Endometrial microvascular endothelial cells (primary cell): ENCODE measurements around the gene GMPPA. TPM values are rescaled to one million over a fixed set of nuclear protein-coding genes. Genes with fewer than 3 reads are reported as not detected.

Experiments used
- in situ Hi-C: cut with HindIII; loops from 2 replicates; pipeline ENCODE4 v1.10.0; 2017; ENCODE audit warnings: low sequenced_read_pairs, low pct_unique_long_range_greater_than_20kb; ENCODE audit errors: inconsistent ontology term
- total RNA-seq: library from RNA; depleted of rRNA; stranded (reverse); fragments of >200 nt; gene quantifications from one replicate; pipeline ENCODE4 v1.2.3, GENCODE V29; 2015; ENCODE audit errors: inconsistent ontology term

The GMPPA gene
- total RNA-seq, 1 donor from 2014 or later: 32.0 TPM

DNA sequence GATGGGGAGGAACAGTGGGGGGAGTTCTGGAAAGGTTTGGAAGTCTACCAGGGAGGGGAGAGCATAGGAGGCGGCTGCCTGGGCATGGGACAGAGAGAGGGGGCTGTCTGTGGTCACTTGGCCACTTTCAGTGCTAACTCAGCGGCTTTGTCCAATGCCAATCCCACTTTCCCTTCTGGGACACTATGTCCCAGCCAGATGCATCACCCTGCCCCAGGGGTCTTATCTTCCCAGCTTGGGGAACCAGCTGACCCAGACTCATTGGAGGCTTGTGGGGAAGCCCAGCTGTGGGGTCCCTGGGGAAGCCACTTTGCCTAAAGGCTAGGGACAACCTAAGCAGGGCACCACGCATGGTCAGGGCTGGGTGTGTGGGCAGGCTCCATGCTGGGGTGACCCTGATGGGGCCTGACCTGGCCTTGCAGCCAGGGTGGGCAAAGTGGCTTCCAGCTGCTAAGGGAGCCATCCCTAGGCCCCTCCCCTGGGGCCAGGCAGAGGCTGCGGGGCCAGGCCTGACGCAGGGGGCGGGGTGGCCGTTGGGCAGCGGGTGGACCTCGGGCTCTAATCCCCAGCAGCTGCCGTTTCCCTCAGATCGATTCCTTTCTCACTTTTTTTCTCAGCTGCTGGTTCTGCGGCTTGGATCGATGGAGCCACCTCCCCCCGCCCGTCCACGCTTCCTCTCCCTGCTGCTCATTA, 14.0 kb downstream of the GMPPA start:
- in situ Hi-C loops: no loop called here

DNA sequence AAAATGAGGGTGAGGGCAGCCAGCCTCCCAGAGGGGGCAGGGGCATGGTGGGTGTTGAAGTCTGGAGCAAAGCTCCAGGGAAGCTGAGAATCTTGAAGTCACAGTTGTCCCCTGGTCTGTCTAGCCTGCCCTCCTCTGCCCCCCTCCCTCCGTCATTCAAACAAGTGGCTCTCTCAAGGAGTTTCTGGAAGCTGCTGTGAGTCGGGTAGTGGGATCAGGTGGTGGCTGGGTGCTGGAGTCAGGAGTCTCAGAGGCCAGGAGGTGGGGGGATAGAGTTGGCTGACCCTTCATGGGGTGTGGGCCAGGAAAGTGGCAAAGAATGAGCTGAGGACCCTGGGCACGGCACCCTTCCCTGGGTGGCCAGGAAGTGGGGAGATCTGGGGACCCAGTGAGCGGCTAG, 15.1 kb downstream of the GMPPA start:
- in situ Hi-C loops: no loop called here

DNA sequence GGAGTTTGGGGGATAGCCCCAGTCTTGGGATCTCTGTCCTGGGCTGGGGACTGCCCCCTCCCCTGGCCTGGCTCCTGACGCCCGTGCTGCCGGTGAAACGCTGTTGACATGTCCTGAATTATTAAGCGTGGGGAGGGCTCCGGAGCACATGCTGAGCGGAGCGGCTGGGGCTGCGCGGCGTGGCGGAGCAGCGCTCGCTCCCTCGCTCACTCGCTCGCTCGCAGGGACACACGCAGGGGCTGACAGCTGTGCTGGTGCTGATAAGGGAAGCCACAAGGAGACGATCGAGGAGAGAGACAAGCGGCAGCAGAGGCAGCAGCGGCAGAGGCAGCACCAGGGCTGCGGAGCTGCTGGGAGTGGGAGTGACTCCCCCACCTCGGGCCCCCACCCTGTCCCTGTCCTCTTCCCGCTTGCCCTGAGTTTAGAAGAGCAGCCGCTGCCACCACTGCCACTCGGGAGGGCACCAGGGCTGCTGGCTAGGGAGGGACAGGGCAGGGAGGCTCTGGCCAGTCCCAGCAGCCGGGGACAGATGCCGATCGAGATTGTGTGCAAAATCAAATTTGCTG, 15.6 kb downstream of the GMPPA start, which contains the start of gene ASIC4:
Gene ASIC4 (plus strand): TSS at position 287 of the 566 bp plus-strand sequence. CDS start 243 bp downstream, at position 530.
- in situ Hi-C loops: no loop called here

DNA sequence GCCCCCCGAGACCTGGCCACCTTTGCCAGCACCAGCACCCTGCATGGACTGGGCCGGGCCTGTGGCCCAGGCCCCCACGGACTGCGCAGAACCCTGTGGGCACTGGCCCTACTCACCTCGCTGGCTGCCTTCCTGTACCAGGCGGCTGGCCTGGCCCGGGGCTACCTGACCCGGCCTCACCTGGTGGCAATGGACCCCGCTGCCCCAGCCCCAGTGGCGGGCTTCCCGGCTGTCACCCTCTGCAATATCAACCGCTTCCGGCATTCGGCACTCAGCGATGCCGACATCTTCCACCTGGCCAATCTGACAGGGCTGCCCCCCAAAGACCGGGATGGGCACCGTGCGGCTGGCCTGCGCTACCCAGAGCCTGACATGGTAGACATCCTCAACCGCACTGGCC, 16.1 kb downstream of the GMPPA start:
- in situ Hi-C loops: no loop called here

DNA sequence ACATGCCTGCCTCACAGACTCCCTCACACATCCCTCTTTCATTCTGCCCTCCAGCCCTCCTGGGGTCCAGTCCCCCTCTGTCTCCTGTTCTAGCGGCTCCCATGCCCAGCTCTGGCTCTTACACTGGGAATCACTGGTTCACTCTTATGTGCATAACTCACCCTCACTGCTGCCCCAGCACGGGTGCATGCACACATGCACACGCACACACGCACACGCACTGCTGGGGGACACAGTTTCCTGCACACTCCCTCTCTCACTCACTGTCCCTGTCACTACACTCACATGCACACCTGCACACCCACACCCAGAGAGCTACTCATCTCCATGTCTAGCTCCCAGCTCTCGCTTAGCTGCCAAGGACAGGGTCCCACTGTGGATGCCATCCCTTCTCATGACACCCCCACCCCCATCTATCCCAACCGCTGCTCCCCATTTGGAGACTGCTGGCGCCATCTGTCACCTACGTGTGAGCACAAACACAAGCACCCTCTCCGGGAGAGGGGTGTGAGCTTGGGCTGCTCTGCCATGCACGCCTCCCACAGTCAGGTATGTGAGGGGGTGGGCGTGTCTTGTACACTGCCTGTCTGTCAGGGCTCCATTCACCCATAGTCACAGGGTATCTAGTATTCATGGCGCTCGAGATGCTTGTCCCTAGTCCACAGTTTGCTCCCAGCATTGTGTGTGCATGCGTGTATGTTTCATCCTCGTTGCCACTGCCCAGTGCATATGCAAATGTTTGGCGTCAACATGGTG, 17.4 kb downstream of the GMPPA start:
- in situ Hi-C loops: no loop called here

DNA sequence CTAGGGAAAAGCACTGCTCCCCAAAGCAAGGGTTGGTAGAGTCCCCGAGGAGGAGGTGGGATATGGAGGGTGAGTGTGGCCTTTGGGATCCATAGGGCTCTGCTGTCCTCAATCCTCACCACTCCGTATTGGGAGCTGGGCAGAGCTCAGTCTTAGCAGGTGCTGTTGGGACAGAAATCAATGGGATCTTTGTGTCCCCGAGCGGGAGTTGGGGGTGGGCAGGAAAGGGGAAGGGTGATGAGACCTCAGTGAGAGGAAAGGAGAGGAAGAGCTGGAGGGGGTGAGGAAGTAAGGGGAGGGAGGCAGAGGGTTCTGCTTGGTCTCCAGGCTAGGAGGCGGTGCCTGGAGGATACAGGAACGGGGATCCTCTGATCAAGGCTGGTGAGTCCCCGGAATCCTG, 18.2 kb downstream of the GMPPA start:
- in situ Hi-C loops: no loop called here

DNA sequence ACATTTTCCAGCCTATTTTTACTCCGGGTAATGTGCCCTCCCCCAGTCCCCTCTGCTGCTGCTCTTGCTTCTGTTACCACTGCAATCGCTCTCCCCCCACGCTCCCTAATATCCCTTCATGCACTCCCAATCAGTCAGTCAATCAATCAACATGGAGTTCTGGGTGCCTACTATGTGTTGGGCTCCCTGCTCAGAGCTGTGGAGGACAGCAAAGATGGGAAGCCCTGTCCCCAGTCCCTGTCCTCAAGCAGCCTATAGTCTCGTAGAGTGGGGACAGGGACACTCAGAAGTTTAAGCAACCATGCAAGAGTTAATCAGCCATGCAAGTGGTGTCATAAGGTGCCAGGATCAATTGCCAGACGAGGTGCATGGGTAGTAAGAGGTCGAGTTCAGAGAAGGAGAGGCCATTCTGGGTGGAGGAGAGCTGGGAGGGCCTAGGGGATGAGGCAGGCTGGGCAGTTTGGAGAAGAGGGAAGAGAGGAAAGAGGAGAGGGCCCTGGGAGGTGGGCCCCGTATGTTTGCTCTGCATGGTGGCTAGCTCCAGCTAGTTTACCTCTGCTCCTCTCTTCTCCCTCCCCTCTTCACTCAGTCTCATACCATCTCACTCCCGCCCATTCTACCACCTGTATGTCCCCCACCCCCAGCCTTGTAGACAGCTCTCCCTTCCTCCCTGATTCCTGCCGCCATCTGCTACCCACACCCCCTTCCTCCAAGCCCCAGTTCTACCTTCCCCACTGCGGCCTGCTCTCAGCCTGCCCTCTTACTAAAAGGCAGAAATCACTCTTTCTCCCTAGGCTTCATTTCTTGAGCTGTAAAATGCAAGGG, 19.5 kb downstream of the GMPPA start:
- in situ Hi-C loops: no loop called here

DNA sequence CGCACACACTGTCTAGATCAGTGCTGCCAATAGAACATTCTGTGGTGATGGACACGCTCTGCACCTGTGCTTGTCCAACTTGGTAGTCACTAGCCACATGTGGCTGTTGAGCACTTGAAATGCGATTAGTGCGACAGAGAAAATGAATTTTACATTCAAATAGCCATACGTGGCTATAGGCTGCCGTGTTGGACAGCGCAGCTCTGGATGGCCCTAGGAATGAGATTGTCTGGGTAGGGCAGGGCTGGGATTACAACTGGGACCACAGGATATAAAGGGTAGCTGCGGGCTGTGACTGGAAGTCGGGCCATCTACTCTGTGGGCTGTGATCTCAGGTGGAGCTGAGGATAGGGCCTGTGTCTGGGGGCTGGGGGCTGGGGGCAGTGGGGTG, 20.8 kb downstream of the GMPPA start:
- in situ Hi-C loops: no loop called here

DNA sequence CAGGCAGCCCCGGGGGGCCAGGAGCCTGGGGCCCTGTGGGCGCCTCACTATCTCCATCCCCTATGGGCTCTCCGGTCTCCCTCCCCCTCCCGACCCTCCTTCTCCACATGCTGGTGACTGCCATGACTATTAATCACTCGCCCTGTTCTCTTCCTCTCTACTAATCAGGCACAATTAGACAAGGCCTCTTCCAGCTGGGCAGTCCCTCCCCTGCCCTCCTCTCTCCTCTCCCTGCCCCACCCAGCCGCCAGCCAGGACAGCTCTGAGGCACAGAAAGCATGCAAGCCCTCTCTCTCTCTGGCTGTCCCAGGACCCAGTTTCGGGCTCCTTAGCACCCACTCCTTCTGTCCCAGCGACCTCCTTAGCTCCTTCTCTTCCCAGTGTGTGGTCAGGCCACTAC, 21.4 kb downstream of the GMPPA start:
- in situ Hi-C loops: no loop called here

DNA sequence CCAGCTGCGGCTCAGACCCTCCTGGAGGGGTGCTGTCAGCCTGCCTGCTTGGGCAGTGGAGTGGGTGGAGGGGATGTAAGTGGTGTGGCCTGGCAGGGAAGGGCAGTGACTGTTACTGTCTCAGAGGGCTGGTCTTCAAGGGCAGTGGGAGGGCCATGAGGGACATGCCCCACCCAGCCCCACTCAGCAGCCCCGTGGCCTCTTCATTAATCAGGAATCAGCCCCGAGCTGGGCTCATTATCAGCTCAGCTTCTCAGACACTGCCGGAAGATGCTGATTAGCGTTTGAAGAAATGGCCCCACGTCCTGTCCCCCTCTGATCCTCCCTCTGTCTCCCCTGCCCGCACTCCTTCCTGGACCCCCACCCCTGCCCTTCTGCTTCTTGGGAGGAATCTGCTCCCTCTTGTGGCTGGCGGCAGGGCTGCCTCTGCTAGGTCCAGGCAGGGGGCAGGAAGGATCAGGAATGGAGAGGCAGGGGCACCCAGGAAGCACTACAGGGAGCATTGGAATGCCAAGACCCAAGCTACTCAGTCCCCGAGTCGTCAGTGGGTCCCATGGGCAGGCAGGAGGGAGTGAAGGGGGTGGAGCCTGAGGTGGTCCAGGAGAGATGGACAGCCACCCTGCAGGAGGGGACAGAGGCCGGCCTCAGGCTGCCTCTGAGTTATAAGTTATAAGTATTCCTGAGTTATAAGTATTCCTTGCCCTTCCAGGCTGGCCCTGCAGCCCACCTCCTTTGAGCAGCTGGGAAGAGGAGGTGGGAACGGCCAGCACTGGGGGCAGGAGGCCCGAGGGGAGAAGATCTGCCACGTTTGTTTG, 22.6 kb downstream of the GMPPA start:
- in situ Hi-C loops: no loop called here

DNA sequence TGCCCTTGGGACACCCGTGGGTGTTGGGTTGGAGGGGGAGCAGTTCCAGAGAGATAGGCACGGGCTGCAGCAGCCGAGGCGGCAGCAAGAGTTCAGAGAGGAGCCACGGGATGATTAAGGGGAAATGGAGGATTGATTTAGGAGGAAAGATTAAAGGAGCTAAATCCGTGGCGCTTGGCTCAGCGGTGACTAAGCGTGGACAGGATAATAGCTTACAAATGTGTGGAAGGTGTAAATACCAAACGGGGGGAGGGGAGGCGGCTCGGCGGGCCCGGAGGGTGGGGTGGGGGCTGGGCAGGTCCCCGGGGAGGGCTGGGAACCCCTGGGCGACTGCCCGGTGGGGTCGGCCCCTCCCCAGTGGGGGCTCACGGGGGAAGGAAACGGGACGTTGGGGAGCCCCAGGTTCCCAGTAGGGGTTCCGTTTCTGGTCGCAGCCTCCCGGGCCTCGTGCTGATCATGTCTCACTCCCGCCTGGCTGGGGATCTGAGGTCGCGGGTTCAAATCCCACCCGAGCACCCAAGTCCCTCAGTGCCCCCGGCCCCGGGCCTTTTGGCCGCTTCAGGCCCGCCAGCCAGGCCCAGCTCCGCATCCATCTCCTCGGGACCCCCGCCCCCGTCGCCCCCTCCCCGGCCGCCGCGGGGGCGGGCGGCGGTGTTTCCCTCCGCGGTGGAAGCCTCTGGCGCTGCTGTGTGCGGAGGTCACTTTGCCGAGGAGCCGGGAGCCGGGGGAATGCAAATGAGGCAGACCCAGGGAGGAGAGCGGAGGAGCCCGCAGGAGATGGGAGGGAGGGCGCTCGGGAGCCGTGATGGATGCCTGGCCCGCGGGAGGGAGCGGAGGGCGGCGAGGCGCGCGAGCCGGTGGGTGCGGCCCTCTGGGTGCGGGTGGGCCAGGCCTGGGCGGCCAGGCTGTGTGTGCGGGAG, 23.7 kb downstream of the GMPPA start:
- in situ Hi-C loops: no loop called here

DNA sequence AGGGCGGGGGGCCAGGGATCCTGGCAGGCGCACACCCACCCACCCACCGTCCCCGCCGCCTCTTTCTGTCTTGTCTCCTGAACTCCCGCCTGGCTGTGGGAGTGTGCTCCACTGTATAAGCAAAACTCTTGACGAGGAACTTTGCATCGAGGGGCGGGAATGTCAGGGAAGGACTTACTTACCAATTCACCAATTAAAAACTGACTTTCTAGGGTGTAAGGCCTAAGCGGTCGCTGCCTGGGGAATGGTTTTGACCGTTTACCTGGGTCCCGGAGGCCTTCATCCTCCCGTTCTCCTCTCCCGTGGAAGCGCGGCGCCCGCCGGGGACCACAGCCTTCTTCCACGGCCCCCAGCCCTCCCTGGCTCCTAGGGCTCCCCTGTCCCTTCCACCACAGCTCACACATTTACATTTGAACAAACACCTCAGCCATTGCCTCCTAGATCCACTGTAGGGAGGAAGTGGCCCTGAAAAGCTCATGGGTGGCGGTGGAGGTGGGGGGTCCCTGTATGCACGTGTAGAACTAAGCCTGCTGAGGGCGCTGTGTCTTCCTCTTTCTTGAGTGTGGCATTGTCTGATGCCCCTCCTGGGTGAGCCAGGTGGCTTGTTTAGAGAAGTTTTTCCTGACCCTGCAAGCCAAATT, 24.5 kb downstream of the GMPPA start:
- in situ Hi-C loops: no loop called here

DNA sequence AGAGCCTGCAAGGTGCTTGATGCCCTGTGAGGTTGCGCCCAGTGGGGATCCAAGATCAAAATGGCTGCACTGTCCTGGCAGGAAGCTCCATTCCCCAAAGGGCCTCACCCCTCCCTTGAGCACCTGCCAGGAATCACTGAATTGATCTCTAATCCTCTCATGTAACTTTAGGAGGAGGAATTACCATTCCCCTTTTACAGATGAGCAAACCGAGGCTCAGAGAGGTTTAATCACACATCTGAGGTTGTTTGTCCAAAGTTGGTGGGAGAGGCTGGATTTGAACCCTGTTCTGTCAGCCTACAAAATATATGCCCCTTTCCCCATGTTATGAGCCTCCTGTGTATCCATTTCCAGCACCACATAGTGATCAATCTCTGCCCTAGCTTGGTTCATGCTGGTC, 26.1 kb downstream of the GMPPA start:
- in situ Hi-C loops: no loop called here

DNA sequence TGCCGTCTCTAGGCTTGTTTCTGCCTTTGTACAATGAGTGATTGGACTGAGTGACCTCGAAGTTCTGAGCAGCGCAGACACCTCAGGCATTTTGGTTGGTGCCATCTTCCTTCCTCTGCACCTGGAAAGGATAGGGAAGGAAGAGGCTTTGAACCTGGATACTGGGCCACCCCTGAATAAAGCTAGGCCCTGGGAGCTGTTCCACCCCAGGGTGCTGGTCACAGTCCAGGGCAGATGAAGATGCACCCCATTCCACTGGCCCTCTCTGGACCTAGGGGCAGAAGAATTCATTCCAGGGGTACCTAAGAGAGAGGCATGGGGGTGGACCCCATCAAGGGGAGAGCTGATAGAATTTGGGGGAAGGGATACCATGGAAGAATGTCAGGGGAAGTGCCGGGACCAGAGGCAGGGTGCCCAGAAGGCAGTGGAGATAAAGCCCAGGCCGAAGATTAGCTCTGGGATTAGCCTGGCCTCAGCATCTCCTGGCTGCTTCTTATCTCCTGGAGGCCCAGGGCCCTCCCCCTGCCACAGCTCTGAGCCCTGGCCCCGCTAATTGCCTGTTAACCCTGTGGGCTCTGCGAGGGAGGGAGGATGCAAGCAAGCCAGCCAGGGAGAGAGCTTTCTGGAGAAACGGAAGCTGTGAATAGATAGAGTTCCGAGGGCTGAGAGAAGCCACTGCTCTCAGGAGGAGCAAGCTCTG, 27.0 kb downstream of the GMPPA start:
- in situ Hi-C loops: no loop called here

DNA sequence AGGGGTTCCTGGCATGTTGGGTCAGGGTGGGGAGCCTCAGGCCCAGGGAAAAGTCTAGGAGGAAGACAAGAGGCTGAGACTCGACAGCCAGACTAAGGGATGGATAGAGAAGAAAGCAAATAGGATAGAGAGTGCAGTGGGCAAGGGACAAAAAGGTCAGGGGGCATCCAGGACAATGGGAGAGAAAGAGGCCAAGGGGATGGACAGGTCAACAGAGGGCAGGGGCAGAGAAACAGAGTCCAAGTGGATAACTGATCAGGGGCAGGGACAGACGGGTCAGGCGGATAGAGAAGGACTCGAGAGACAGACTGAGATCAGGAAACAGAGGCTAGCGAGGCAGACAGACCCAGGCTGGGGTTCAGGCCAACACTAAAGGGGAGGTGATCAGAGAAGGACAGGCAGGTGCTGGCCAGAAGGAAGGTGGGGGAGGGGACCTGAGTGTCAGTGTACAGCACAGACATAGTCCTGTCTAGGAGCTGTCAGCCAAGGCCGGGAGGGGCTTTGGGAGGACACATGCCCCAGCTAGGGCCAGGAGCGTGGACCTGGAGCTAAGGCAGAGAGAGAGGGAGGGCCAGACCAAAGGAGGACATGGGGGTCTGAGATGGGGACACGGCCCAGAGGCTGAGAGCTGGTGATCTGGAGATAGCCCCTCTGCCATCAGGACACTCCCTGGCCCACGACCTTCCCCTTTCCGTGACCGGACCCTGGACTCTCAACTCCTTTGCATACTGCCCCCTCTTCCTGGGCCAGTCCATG, 27.8 kb downstream of the GMPPA start:
- in situ Hi-C loops: no loop called here

DNA sequence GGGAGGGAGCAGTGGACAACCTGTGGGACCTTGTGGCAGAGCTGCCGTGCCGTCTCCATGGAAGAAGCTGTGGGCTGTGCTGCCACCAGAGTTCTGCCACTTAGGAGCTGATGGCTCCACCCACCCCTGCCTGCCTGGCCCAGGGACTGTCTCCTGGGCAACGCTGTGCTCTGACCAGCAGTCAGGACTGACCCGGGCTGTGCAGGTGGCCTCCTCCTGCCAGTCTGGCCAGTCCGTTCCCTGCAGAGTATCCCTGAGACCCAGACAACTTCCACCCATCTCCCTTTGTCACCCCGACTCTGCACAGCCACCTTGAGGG, 28.3 kb downstream of the GMPPA start:
- in situ Hi-C loops: no loop called here
